M059J (cell line): ENCODE measurements around the gene DHRS13. TPM values are rescaled to one million over a fixed set of nuclear protein-coding genes. Genes with fewer than 3 reads are reported as not detected.
"Not testable (repeated sequence)": the region's sequence is repeated elsewhere in the genome, so short reads cannot be mapped to it uniquely, and the experiment has no call there.

Source experiments
- DNase-seq: peaks from one replicate; pipeline ENCODE4 v3.0.0-alpha.2; 2012; ENCODE audit warnings: low read depth
- total RNA-seq: library from RNA; depleted of rRNA; stranded (reverse); fragments of >200 nt; shearing (Covaris generic); gene quantifications from 2 replicates; pipeline ENCODE4 v1.2.3, GENCODE V29; 2014

DHRS13 gene
- total RNA-seq, 1 experiment from 2014 or later, result 9.0 TPM

DNA sequence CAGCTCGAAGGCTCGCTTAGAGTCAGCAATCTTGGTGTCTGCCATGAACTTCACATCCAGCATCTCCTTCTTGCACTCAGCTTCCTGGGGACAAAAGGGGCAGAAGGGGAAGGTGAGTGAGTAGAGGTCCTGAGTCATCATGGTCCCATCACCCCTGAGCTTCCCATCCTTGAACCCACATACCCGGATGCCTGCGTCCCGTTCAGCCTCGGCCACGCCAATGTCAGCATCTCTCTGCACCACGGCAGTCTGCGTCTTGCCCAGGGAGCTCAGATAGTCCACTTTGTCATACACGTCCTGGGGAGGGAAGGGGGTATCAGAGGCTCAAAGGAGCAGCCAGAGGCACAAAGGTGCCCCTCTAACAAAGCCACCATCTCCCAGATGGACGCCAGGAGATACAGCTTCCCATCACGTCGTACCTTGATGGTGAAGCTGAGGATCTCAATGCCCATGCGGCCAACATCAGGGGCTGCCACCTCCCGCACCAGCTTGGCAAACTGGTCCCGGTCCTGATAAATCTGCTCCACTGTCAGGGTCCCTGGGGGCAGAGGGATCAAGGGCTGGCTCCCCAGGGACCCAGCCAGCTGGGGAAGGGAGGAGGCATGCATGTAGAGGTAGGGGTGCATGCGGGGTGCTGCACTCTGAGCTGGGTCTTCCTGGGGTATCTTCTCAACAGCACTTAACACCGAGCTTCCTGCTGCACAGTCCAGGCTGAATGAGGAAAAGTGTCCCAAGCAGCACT lies 20.6 kb downstream of the DHRS13 start:
- DNase-seq, result no peak

DNA sequence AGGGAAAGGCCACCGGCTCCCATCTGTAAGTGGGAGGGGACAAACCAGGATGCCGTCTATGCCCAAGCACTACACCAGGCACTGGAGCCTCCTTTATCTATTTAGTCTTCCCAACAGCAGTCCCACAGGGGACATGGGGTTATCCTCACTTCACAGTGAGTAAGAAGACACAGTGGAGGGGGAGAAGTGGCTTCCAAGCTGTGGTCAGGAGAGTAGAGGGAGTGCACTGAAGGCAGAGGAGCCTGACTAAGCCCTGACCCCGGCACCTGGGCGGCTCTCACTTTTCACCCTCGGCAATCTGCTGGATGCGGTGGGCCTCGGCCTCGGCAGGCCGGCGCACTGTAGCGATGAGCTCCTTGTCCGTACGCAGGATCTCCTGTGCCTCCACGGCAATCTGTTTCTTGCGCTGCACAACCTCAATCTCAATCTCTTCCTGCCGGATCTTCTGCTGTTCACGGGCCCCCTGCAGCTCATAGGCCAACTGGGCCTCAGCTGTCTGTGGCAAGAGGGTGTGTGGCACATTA lies 21.3 kb downstream of the DHRS13 start:
- no peak for DNase-seq

DNA sequence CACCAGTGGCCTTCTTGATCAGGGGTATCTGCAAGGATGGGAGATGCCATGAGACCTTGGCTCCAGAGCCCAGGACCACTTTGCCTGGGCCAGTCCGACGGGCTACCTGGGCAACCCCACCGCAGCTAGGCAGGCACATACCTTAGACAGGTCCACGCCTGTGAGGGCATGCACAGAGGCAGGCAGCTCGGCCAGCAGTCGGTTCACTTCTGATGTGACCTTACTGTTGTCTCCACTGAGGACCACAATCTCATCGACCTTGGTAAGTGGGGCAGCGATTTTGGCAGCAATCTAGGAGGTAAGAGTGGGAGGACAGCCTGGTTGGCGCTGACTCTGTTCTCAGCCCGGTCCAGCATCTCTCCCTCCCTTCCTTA lies 22.3 kb downstream of the DHRS13 start:
- DNase-seq, result no peak

DNA sequence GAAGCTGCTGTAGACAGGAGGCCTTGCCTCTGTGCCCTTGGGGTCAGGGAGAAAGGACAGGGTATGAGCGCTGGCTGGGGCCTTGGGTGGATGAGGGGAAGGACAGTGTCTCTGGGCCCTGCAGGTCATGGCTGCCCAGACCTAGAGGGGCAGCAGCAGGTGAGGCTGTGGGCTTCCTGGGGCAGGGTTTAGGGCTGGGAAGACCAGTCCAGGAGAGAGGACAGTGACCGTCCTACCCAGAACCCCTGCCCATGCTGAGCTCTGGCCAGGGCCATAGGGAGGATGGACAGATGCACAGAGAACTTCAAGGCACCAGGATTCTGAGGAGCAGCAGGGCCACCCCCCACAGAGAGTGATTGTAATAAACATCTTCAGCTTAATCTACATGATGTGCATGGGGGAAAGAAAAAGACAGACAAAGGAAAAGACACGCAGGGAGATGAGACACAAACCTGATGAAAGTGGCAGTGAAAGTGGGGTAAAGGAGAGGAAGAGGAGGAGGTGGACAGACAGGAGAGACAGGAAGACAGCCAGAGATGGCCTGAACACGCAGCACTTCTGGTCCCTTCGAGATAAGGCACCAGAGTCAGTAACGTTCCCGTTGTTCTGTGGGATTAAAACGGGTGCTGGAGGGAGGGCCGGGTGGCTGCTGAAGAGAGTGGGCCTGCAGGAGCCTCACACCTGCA lies 22.9 kb downstream of the DHRS13 start:
- DNase-seq, result no peak

DNA sequence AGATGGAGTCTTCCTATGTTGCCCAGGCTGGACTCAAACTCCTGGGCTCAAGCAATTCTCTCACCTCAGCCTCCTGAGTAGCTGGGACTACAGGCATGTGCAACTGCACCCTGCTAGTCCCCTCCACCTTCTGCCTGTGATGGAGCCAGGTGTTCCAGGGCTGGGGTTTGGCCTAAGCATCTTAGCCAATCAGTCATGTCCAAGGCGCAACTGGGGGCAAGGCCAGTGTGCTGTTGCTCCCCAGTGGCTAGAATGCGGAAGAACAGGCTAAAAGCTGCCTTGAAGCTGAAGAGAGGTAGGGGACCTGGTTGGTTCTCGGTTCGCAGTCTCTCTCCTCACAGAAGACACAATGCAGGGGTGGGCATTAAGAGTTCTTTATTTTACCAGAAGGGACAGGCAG lies 23.9 kb downstream of the DHRS13 start:
- DNase-seq, result peak; percentile 40

DNA sequence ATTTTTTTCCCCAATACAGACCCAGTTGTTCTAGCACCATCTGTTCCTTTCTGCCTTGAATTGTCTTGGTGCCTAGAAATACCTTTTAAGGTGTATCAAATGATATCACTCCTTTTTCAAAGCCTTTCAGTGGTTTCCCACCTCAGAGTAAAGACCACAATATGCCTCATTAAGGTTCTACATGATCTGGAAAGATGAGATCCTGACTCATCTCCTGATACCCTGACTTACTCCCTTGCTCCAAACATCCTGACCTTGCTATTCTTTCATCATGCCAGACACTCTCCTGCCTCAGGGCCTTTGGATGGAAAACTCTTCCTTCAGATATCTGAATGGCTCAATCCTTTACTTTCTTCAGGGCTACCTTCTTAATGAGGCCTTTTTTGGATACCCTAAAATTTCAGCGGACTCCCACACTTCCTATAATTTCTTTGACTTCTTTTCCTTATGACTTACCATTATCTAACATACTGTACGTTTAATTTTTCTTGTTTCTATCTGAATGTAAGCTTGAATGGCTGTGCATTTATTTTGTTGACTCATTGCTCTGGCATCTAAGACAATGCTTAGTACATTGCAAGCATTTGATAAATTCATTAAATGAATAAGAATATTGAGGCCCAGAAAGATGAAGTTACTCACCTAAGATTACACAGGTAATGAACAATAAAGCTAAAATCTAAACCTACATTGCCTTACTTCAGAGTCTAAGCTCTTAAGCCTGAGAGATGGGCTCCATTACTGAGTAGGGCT lies 24.5 kb downstream of the DHRS13 start:
- DNase-seq, result peak; percentile 40

DNA sequence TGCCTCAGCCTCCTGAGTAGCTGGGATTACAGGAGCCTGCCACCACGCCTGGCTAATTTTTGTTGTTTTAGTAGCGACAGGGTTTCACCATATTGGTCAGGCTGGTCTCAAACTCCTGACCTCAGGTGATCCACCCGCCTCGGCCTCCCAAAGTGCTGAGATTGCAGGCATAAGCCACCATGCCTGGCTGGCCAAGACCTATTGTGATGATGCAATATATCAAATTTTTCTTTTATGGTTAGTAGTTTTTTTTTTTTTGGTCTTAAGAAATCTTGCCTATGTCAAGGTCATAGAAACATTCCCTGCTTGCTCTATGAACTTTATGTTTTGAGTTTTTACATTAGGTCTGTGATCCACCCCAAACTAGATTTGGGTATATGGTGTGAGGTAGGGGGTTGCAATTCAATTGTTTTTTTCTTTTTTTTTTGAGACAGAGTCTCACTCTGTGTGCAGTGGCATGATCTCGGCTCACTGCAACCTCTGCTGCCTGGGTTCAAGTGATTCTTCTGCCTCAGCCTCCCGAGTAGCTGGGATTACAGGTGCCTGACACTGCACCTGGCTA lies 25.6 kb downstream of the DHRS13 start:
- DNase-seq, result not testable (repeated sequence)

DNA sequence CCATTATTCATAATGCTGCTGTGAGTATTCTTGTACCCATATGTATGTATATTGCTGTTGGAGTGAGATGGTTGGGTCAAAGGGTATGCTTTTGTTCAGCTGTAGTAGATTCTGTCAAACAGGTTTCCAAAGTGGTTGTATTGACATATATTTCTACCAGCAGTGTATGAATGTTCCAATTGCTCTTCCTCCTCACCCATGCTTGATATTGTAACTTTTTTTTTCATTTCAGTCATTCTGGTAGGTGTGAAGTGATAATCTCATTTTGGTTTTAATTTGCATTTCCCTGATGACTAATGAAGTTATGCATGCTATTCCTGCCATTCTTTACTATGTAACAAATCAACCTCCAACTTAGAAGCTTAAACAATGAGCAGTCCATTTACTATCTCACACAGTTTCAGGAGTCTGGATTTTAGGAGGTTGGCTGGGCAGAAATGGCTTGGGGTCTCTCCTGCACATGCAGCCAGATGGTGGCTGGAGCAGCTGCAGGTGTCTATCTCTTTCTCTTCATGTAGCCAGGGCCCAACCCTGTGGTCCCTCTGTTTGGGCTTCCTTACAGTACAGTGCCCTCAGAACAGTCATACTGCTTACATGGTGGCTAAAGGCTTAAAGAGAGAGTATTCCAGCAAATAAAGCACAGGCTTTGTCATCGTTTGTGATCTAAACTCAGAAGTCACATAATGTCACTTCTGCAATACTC lies 26.9 kb downstream of the DHRS13 start:
- DNase-seq, result no peak

DNA sequence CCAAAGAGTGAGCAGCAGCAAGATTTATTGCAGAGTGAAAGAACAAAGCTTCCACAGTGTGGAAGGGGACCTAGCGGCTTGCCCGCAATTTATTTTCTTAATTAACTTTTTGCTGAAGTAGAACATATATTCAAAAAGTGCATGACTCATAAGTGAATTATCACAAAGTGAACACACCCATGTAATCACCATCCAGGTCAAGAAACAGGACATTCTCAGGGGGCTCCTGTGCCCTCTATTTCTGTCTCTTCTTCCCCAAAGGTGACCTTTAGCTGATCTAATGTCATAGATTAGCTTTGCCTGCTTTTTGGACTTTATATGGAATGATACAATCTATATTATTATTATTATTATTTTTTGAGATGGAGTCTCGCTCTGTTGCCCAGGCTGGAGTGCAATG lies 28.1 kb downstream of the DHRS13 start:
- DNase-seq, result no peak

DNA sequence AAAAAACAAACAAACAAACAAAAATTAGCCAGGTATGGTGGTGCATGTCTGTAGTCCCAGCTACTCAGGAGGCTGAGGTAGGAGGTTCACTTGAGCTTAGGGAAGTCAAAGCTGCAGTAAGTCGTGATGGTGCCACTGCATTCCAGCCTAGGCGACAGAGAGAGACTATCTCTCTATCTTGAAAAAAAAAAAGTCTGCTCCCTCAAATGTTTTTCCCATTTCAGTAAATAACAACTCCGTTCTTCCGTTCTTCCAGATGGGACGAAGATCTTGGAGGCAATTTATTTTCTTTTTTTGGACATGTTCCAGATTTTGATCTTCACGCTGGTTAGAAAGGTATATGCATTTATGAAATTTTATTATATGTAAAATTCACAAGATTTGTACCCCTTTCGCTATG lies 29.0 kb downstream of the DHRS13 start:
- DNase-seq, result no peak

DNA sequence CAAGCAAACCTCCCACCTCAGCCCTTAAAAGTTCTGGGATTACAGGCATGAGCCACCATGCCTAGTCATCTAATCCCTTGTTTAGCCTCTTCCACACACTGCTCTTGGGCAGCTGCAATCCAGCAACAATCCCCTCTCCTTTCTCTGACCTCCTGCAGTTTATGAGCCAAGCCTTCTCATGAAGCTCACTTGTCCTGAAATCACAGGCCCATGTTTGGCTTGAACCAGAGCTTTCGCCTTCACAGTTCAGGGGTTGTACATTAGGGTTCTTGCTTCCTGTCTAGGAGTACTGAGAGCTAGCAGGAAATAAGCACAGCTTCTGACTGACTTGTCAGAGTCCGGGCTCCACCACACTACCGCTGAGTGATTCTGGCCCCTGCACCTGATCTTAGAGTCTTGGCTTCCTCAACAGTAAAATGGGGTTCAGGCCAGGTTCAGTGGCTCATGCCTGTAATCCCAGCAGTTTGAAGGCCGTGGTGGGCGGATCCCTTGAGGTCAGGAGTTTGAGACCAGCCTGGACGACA lies 31.8 kb downstream of the DHRS13 start:
- no peak for DNase-seq

DNA sequence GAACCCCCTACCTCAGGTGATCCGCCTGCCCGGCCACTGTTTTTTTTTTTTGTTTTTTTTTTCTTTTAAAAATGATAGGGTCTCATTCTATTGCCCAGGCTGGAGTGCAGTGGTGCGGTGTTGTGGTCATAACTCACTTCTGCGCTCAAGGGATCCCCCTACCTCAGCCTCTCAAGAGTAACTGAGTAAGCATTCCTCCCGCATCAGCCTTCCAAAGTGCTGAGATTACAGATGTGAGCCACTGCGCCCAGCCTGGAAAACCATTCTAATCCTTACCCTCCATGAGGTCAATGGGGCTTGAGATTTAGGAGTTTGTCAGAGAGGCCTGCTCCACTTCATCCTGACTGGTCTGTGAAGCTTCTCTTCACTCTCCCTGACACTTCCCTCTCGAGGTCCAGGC lies 35.6 kb downstream of the DHRS13 start:
- DNase-seq, result no peak

DNA sequence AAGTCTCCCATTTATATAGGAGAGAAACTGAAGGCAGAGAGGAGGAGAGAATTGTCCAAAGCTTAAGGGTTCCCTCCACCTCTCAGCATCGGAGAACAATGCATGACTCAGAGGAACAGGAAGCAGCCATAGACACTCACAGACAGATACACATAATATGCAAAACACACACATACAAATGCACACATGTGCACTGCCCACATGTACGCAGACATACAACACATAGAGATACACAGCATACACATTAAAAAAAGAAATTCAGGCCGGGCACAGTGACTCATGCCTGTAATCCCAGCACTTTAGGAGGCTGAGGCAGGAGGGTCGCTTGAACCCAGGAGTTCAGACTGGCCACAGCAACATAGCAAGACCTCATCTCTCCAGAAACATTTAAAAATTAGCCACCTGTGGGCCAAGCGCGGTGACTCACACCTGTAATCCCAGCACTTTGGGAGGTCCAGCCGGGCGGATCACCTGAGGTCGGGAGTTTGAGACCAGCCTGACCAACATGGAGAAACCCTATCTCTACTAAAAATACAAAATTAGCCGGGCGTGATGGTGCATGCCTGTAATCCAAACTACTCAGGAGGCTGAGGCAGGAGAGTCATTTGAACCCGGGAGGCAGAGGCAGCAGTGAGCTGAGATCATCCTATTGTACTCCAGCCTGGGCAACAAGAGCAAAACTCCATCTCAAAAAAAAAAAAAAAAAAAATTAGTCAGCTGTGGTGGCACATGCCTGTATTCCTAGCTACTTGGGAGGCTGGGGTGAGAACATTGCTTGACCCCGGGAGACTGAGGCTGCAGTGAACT lies 36.7 kb downstream of the DHRS13 start:
- DNase-seq, result no peak

DNA sequence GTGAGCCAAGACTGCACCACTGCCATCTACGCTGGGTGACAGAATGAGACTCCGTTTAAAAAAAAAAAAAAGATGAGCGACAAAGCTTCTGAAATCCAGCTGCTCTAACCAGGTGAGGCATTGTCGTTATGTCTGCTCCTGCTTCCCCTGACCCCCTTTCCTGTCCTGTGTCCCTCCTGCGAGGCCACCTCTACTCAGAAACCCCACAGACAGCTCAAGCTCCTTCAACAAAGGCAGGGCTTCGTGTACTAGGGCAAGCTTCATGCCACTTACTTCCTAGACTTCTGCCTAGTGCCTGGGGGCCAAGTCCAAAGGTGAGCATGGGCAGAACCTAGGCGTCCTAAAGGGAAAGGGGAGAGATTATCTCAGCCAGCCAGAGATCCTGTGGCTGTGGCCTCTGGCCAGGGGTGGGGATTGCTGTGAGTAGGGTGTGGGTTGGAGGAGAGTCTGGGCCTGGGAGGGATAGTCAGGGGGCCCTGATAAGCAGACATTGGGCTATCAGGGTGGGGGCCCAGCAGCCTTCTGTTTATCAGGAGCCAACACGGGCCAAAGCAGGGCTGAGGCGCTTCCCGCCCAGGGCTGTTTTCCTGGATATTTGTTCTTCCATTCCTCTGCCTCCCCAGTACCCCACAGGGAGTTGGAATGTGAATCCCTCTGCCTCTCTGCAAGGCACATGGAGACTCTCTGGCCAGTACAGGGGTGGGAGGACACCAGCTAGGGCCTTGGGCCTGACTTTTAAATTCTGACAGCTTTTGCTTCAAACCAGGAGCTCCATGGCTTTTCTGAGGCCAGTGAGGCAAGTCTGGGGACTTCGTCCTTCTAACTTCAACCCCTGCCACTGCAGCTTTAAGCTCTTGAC lies 37.7 kb downstream of the DHRS13 start:
- DNase-seq, result no peak

DNA sequence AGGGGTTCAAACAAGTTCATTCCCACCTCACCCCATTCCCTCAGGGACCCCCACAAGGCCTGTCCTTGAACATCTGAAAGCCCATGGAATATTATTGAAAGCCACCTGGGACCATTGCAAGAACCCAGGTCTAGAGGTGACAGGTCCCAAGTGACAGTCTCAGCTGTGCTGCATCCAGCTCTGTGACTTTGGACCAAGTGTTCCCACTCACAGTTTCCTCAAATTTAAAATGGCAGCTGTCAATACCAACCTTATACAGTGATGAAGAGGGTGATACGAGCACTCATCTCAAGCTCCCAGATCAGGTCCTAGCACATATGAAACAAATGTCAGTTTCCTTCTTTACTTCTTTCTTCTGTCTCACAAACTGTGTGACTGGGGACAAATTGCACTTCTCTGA lies 38.9 kb downstream of the DHRS13 start:
- DNase-seq, result no peak

DNA sequence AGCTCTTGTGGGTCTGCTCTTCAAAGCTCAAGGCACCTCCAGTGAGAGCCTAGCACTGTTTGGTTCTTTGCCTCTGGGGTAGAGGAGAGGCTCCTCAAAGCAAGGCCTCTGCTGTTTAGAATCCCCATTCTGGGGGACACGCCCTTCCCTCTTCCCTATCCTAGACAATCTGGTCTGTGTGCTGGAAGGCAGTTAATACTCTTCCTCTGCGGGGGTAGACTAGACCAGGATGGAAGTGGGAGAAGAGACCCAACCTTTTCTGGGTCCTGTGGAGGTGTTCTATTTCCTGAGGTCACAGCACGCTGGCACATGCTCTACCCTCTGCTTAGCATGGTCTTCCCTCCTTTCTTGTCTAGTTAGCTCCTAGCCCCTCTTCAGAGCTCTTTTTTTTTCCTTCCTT lies 40.3 kb downstream of the DHRS13 start:
- DNase-seq, result no peak

DNA sequence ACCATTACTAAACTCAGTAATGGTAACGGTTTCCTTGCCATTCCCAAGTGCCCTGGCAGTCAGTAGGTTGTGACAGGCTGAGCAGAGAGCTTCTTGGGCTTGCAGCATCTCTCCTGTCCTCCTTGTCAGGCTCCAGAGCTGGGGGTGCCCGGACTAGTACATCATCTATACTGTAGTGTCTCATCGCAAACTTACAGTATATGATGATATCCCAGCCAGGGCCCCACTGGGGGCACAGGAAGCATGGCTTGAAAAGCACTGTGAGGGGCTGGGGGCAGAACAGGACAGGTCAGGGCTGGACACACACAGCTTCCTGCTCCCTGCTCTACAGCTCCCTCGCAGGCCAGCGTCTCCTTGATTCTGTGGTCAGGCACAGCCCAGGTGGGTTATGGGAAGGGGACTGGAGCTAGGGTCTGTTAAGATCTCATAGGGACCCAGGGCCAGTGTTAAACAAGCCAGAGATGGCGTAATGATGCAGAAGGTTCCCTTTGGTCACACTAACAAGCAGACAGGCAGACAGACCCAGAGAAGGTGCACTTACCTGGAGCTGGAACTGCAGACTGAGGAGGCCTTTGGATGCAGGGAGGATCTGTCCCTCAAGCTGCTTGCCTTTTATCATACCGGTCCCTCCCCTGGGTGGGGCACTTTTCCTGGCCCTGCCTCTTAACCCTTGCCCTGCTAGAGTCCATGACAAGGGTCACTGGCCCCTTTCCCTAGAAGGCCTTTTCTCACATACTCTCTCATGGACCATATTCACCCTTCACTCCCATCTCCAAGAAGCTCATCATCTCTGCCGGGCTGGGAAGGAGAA lies 41.3 kb downstream of the DHRS13 start:
- DNase-seq, result no peak

DNA sequence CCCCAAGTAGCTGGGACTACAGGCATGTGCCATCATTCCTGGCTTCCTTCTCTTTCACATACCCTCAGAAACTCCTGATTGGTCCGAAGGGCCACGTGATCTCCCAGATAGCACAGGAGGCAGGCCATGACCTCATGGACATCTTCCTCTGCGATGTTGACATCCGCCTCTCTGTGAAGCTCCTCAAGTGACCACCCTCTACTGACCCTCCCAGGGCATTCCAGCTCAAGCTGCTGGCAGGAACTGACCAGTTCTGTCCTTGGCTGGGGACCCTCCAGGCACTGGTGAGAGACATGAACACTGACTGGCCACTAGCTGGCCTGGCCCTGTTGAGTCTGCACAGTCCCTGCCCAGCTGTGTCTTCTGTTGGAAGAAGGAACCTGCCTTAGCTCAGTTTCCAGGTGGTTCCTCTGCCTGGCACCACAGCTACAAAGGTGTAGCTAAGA lies 42.5 kb downstream of the DHRS13 start:
- DNase-seq, result no peak
